NCI-H460 (cell line): ENCODE measurements around the gene TCF4. TPM values are rescaled to one million over a fixed set of nuclear protein-coding genes. Genes with fewer than 3 reads are reported as not detected.
A peak's percentile ranks its signal among the peaks of the same experiment; 100 is the strongest.

Experiments
- DNase-seq: peaks from one replicate; pipeline ENCODE4 v3.0.0-alpha.2; 2016; ENCODE audit warnings: low read depth; ENCODE audit errors: extremely low read depth
- total RNA-seq: library from RNA; depleted of rRNA; stranded (reverse); fragments of >200 nt; shearing (Covaris generic); gene quantifications from 2 replicates; pipeline ENCODE4 v1.2.3, GENCODE V29; 2014

The TCF4 gene
- total RNA-seq, 1 experiment from 2014 or later = 7.3 TPM

DNA sequence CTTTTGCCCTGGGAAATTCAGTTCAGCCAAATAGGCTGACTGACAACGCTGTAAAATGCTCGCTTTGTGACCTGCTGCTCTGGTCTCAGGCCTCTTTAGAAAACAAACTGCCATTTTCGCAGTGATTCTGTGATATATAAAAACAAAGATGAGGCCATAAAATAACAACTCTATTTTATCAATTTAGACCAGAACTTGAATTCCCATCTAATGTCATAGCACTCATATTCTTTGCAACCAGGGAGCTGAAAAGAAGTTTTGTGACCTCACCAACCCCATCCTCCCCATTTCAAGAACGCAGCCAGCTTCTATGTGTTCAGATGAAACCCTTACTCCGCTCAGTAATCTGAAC lies 40.3 kb downstream of the TCF4 start:
- DNase-seq = no peak

DNA sequence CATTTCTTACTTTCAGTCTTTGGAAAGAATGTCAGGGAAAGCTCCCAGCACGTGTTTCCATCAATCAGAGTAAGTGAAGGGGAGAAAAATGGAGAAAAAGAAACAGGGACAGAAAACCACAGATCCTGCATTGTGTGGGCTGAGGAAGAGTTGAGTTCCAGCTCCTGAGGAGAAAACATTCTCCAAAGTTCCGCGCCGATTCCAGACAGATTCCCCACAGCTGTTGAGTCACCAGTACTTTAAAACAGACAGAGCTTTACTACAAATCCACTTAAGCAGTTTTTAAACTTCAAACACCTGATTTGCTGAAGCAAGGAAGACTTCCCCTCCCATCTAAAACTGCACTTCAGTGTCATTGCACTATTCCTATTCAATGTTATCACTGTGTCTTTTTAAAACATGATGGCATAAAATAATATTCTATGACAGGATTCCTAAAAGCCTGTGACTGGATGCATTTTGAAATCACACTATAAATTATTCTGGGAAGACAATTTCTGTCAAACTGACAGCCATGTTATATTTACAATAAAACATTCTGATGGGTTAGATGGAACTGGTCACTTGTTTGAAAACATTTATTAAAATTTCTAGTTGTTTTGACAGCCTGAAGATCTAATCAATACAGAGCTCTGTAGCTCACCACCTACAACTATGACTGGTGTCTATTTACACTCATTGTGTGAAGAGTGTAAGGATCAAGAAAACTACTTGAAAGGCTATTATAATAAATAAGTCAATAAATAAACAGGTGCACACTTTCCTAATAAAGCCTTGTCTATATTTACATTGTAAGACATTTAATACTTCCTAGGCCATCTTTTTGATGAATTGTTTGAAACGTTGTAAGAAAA lies 40.9 kb downstream of the TCF4 start:
- DNase-seq = no peak

DNA sequence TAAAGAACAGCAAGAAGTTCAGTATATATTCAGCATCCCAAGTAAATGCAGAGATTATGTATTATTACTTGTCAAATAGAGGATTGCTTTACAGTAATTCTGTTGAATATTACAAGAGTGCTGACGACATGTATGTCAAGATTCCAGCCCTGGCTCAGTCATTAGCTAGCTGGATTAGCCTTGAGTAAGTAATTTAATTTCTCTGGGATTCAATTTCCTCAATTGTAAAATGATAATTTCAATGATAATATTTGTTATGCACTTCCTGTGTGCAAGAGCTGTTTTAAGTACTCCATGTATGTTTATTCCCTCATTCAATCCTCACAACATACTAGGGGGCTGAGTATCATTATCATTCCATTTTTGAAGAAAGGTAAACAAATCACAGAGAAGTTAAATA lies 44.0 kb downstream of the TCF4 start:
- no peak for DNase-seq

DNA sequence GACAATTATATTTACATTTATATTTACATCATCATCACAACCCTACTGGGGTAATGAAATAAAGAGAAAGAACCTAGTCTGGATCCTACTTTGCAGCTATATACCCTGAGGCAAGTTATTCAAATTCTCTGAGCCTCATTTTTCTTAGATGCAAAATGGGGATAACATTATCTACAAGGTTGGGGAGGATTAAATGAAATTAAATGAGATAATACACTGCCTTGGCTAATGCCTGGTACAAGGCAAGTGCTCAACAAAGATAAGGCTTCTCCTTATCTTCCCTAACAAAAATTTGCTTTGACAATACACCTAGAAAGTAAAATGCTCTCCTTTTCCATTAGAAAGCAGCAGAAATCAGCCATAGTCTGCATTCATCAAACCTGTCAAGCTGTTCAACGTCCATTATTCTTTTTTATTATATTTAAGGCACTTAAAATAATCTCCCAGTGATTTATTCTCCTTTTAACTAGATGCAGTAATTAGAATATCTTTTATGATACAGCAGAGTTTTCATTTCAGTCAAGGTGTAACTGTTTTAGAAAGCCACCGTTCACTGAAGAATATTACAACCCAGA lies 44.8 kb downstream of the TCF4 start:
- no peak for DNase-seq

DNA sequence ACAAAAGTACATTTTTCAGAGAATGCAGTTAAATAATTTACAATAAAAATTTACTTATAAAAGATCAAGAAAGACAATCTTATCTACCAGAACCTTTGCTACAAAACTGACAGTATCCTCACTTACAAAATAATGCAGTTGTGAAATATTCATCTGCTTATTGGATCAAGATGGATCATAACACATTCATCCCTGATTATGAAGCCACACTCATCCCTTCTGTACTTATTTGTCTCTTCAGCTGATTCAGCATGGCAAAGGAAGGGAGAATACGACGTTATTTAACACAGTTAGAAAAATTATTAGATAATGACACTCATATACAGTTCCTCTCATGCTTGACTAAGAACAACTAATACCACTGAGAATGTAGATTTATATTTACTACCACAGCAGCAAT lies 46.4 kb downstream of the TCF4 start:
- DNase-seq = no peak

DNA sequence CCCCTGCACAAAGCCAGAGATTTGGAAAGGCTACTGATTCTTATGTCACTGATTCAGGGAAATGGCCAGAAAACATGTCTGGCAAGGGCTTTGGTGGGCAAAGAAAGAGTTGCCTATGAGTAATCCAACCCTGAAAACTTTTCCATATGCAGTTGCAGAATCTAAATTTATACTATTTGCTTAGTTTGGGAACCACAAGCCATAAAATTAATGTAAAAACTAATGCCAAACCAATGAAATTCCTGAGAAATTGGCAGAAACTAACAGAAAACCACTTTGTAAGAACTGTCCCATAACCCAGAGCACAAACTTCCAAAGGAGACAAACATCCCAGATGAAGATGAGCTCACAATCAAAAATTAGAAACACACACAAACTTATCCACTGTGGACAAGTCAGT lies 48.8 kb downstream of the TCF4 start:
- no peak for DNase-seq

DNA sequence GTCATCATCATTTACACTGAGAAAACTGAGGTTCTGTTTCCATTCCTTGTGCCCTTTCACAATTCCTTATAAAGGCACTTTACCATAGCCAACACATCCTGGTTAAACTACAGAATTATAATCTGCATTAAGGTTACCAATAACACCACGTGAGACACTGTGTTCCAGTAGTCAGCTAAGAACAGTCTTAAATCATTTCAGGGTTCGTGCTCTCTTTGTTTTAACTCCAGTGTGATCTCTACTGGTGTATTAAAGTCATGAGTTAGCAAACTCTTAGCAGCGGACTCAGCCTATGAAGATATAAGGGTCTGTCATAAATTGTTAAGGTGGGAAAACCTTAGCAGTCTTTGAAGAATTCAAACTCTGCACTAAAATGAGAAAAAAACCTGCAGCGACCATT lies 53.0 kb downstream of the TCF4 start:
- no peak for DNase-seq

DNA sequence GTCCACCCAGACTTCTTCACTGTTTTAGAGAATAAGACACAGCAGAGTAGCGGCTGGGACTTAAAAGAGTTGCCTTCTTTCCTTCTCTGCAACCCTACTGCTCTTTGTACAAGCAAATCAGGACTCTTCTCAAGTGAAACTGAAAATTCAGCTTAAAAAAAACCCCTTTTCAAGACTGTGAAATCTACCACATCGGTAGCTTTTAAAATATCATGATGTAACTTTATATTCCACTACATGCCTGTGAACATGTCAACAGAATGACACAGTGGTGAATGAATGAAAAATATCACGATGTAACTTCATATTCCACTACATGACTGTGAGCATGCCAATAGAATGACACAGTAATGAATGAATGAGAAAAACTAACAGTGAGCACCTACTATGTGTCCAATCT lies 53.4 kb downstream of the TCF4 start:
- DNase-seq = no peak

DNA sequence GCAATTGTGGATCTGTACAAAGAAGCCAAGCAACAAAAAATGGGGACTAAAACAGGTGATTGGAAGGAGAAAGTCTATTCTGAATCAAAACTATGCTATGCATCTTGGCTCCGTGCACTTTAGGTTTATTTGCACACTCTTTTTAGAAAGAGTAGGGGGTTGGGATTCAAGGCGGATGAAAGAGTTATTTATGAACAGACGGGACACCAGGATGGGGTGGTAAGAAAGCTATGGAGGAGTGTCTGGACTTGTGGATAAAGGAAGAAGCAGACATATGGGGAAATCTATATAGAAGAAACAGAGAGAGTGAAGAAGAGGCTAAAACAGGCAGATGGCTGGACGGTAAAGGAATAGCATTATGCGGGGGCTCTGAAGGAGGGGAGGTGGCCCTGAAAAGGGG lies 57.8 kb downstream of the TCF4 start:
- DNase-seq = no peak

DNA sequence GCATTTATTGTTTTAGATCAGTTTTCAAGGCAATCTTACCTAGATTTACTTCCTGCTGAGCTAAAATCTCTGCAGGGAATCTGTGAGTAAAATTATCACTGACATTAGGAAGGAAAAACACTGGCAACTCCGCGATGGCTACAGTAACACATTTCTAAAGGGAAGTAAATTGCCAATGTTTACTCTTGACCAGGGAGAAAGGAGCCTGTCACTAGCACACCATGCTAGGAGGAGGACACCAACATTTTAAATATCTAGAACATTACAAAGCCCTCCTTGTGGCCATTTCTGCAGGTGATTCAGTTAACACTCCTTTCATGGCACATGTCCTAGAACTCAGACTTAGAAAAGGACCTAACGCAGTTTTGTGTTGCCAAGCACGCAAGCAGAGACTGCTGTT lies 58.4 kb downstream of the TCF4 start:
- no peak for DNase-seq

DNA sequence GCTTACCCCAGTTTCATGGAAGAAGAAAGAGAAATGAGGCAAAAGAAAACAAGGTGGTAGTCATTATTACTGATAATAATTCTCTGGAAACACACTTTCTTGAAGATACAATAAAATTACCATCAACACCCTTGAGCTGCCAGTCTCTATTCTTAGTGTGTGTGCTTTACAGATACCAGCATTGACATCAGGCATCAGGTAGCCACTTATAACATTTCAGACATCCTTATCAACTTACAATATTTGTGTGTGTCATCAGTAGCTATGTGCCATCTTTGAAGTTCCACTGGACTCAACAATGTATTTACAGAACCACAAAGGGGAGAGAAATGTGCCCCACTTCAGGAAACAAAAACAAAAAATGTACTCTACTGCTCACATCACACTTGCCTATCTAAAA lies 62.1 kb downstream of the TCF4 start:
- no peak for DNase-seq

DNA sequence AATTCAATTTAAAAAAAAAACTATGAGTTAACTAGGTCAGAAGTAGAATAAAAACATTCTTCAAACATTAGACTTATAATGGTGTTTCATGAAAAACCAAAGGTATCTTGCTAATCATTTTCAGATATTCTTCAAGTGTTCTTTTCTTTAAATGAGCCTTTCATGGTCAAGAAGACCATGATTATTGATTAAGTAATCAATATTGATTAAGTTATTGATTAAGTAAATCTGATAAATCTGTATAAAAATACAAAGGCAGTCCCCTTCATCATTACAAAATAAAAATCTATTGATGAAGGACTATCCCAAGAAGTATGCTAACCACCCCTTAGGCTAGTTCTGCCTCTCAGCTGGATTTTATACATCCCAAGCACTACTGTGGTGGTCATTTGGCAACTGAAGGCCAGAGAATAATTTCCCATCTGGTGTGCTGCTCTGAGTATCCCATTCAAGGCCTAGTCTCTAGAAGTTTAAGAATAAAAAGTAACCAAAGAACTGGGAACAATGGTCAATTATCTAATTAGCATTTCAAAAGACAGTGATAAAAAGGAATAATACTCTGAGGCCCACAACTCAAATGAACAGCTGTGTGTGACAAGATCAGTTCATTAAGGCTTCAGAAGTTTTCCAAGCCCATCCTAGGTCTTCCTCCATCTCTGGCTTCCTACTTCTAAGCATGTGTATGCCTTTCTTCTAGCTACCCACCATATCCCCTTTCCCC lies 63.5 kb downstream of the TCF4 start:
- no peak for DNase-seq

DNA sequence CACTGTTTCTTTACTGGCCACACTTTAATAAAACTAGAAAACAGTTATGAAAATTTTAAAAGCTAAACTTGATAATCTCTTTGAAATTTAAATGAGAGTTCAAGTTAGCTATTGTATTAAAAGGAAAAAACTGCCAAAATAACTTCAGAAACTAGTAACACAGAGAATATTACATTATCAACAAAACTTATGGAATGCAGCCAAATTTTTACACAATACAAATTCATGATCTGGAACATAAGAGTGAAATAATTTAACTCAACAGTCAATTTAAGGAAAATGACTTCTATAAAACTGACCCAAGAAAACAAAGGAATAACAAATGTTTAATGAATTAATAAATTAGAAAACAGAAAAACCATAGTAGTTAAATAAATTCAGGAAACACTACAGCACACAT lies 65.0 kb downstream of the TCF4 start:
- DNase-seq = no peak

DNA sequence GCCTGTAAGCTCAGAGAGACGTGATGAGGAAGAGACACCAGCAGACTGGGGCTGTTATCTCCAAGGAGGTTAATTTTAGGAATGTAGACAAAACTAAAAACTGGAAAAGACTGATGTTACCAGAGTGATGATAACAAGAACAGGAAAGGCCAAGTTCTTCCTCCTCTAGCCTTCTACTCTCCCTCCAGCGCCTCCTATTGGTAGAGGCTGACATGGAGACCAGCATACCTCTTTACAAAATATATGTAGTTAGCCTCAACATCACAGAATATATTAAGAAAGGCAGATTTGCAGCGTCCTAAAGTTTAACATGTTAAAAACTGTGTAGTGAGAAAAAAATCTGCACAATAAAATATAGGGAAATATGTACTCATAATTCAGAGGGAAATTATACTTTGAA lies 66.0 kb downstream of the TCF4 start:
- DNase-seq = no peak

DNA sequence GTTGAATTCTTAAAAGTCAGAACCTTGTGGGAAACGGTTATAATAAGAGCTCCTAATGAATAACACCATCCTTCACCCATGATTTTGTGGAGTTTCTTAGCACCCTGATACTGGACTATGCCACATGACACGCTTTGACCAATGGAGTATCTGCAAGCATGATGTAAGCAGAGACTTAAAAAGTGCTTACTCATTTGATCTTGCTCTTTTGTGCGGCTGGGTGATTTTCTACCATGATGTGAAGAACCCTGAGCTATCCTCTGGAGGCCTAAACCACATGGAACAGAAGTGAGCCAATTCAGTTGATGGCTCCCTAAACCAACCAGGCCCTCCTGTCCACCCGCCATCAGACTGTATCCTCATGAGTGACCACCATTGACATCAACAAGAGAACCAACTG lies 70.9 kb downstream of the TCF4 start:
- DNase-seq = no peak

DNA sequence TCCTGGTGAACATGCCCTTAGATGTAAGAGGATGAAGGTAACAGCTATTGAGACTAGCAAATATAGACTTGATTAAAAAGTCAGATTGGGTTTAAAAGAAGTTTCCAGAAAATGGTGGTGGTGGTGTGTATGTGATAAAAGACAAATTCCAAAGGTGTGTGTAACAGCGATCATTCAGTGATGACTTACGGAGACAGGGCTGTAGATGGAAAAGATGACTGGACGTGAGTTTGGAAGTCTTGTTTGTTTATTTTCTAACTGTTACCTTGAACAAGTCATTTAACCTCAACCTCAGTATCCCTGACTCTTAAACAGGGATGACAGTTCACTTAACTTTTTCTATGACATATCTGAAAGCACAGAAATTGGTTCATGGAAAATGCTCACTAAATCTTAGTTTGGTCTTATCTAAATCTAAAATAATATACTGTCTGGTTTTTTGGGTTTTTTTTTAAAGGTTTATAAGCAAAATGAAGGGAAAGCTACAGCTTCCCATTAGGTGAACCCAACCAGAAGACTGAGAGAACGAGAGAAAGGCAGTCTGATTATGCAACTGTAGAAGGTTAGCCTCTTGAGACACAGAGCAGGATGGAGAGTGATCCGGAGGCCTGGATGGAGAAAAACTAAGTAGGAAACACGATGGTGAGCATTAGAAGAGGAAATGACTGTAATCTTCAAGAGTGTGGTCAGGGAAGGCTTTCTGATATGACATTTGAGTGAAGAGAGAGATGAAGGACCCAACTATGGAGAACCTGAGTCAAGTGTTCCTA lies 71.9 kb downstream of the TCF4 start:
- no peak for DNase-seq

DNA sequence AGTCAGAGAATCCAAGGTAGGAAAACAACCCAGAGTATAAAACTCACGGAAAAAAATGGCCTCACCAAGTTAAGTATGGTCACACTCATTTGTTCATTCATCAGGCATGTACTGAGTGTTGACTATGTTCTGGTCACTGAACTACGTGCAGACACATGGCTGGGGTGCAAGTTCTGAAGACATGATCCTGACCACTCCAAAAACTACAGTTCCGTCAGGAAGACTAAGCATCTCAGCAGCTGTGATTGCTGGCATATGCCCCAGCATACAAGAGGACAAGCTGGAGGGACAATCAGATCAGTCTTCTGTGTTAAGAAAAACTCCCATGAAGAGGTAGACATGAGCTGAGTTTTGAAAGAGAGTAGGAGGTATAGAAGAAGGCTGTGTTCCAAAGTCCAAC lies 72.8 kb downstream of the TCF4 start:
- DNase-seq = no peak

DNA sequence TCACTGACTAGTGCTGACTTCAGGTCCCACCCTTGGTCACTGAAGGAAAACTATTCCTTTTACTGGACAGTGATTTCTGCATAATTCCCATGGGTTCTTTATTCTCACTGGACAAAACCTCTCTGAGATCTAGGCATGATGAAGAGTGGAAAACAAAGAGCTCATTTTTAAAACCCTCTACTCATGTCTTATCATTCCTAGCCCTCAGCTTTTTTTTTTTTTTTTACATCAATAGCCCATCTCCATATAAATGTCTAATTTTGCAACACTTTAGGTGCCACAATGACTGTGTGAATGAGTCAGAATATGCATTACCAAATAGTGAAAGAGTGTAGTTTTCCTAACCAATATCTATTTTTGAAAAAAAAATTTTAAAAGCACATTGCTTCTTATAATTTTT lies 74.8 kb downstream of the TCF4 start:
- no peak for DNase-seq

DNA sequence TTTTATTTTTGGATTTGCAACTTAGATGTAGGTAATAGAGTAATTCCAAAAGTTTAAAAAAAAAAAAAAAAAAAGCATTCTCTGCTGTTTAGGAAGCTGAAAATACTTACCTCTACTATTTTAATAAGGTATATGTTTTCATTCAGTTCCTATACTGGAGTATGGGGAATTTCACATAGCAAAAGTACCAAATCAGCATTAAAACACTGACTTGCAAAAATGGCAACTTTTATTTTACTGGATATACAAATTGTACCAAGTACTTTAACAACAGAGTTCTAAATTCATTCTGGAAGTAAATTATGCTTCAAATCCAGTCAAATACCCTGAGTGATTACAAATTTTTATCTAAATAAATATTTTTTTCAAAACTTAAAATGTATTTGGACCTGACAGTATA lies 76.7 kb downstream of the TCF4 start:
- DNase-seq = no peak

DNA sequence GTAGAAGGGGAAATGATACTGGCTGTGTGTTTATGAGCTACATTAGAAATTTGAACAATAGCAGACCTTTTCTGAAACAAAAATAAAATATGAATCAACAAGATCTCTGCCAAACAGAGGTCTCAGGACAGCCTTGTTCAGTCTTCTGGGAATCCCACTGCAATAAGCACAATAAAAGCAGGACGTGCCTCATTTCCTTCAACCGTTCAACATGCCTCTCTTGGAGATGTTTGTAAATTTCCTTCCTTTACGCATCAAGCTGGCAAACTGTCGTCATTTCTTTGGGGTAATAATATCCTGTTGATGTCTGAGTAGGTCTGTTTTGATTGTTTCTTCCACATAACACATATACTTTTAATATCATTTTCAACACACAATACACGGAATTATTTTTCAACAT lies 77.2 kb downstream of the TCF4 start:
- DNase-seq = peak; percentile 51

DNA sequence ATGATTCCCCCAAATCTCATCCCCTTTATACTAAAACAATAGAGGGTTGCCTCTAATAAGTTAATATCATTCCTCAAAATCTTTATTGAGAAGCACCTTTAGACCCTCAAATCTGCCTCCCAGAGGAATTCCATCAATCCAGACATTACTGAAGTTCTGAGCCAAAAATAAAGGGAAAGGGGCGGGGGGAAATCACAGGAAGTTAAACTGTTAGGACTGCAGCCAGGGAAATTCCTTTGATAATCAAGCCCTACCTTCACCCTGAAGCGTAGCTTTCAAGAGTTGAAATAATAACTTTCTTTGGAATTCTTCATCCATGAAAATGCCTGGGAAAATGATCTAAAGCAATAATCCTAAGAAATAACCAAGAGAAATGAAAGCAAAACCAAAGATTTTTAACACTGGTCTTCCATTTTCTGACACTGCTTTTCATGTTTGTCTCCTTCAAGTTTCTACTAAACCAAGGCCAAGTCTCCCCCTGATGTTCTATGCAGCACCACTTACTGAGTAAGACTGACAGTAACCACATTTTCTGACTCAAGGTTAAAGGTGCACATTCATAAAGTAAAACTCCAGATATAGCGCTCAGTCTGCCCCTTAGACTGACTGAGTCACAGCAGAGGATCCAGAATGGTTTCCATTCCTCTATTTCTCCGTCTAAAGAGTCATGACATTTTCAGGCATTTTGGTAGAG lies 78.2 kb downstream of the TCF4 start:
- no peak for DNase-seq
